ENCODE data around the gene LLGL2. TPM values are rescaled to one million over a fixed set of nuclear protein-coding genes. Genes with fewer than 3 reads are reported as not detected.

Gene LLGL2
- total and polyA plus RNA-seq, 8 donors, result 72.3 to 565 (median 174) TPM

GRCh38 chr17:75561927-75562603 is 36.6 kb downstream of the LLGL2 start:
- WGBS, 5 donors, result 56 to 70% (median 65%) methylated on average over 5 of the region's 5 CpGs
- intact Hi-C loops (cut with DNase I; ENCODE audit: low total_unique reads), result no loop called here
- TF ChIP-seq, protein P1, sequence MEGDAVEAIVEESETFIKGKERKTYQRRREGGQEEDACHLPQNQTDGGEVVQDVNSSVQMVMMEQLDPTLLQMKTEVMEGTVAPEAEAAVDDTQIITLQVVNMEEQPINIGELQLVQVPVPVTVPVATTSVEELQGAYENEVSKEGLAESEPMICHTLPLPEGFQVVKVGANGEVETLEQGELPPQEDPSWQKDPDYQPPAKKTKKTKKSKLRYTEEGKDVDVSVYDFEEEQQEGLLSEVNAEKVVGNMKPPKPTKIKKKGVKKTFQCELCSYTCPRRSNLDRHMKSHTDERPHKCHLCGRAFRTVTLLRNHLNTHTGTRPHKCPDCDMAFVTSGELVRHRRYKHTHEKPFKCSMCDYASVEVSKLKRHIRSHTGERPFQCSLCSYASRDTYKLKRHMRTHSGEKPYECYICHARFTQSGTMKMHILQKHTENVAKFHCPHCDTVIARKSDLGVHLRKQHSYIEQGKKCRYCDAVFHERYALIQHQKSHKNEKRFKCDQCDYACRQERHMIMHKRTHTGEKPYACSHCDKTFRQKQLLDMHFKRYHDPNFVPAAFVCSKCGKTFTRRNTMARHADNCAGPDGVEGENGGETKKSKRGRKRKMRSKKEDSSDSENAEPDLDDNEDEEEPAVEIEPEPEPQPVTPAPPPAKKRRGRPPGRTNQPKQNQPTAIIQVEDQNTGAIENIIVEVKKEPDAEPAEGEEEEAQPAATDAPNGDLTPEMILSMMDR (IDR thresholded peaks at IDR 0.05), result no peak
- TF ChIP-seq POLR2A (IDR thresholded peaks at IDR 0.05) (no peak), POLR2AphosphoS5 (IDR thresholded peaks at IDR 0.05) (no peak), EP300 (IDR thresholded peaks at IDR 0.05) (no peak)
- Histone ChIP-seq H3K36me3 (peaks cover 28 to 82% (median 58%) of the 10 kb centered on the region in 4 donors), H3K27me3 (no peaks in the 10 kb centered on the region), H3K4me3 (no peak overlapping the region), H3K27ac (no peak overlapping the region), H3K9me3 (no peaks in the 10 kb centered on the region), H3K4me1 (peaks cover 14 to 27% (median 21%) of the 10 kb centered on the region in 4 donors)
- peak in 1 of 2 donors; percentile 46 for DNase-seq

GRCh38 chr17:75563063-75563758 is 37.7 kb downstream of the LLGL2 start:
- 86 to 92% (median 90%) methylated on average over 27 to 28 of the region's 28 CpGs for WGBS, 5 donors
- peaks cover 32 to 87% (median 70%) of the 10 kb centered on the region in 4 donors for H3K36me3 ChIP-seq
- H3K27ac ChIP-seq, result no peak overlapping the region
- no peaks in the 10 kb centered on the region for H3K9me3 ChIP-seq
- H3K4me1 ChIP-seq, result peaks cover 3 to 16% (median 9%) of the 10 kb centered on the region in 4 donors
- DNase-seq, result no peak
- TF ChIP-seq, protein P1 (IDR thresholded peaks at IDR 0.05), result no peak
- TF ChIP-seq POLR2AphosphoS5 (IDR thresholded peaks at IDR 0.05) (no peak), POLR2A (IDR thresholded peaks at IDR 0.05) (no peak), EP300 (IDR thresholded peaks at IDR 0.05) (no peak)
- no peak overlapping the region for H3K4me3 ChIP-seq
- intact Hi-C loops (cut with DNase I; ENCODE audit: low total_unique reads), result no loop called here
- H3K27me3 ChIP-seq, result no peaks in the 10 kb centered on the region

DNA sequence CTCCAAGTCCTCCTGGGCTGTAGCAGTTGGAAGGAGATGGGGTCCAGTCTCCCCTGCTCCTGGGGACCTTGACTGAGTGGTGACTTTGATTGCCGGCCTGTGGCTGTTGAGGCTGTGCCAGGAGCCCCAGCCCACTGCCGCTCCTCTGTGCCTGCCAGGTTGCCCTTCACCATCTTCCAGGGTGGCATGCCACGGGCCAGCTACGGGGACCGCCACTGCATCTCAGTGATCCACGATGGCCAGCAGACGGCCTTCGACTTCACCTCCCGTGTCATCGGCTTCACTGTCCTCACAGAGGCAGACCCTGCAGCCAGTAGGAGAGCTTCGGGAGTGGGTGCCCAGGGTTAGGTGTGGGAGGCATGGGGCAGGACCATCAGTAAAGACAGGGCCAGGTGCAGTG is 38.7 kb downstream of the LLGL2 start:
- H3K27me3 ChIP-seq, result no peaks in the 10 kb centered on the region
- no peak overlapping the region for H3K4me3 ChIP-seq
- H3K36me3 ChIP-seq, result peaks cover 41 to 91% (median 79%) of the 10 kb centered on the region in 4 donors
- H3K4me1 ChIP-seq, result peaks cover 0 to 12% (median 4%) of the 10 kb centered on the region in 4 donors
- no peaks in the 10 kb centered on the region for H3K9me3 ChIP-seq
- 92 to 100% (median 93%) methylated on average over 4 to 11 of the region's 11 CpGs for WGBS, 5 donors
- intact Hi-C loops (cut with DNase I; ENCODE audit: low total_unique reads), result no loop called here
- no peak overlapping the region for H3K27ac ChIP-seq
- TF ChIP-seq, protein P1 (IDR thresholded peaks at IDR 0.05), result no peak
- TF ChIP-seq POLR2AphosphoS5 (IDR thresholded peaks at IDR 0.05) (no peak), POLR2A (IDR thresholded peaks at IDR 0.05) (no peak), EP300 (IDR thresholded peaks at IDR 0.05) (no peak)
- DNase-seq, result no peak

GRCh38 chr17:75565066-75565465 is 39.6 kb downstream of the LLGL2 start:
- WGBS, 5 donors, result 71 to 84% (median 79%) methylated on average over 7 of the region's 7 CpGs
- peaks cover 0 to 12% (median under 1%) of the 10 kb centered on the region in 4 donors for H3K4me1 ChIP-seq
- no peaks in the 10 kb centered on the region for H3K27me3 ChIP-seq
- H3K27ac ChIP-seq, result peak overlapping the region in 1 of 5 donors; percentile 7
- intact Hi-C loops (cut with DNase I; ENCODE audit: low total_unique reads), result no loop called here
- no peak overlapping the region for H3K4me3 ChIP-seq
- DNase-seq, result no peak
- no peak for TF ChIP-seq POLR2A (IDR thresholded peaks at IDR 0.05)
- TF ChIP-seq, protein P1 (IDR thresholded peaks at IDR 0.05), result no peak
- TF ChIP-seq EP300 (IDR thresholded peaks at IDR 0.05), result no peak
- no peak for TF ChIP-seq POLR2AphosphoS5 (IDR thresholded peaks at IDR 0.05)
- no peaks in the 10 kb centered on the region for H3K9me3 ChIP-seq
- peaks cover 46 to 89% (median 83%) of the 10 kb centered on the region in 4 donors for H3K36me3 ChIP-seq

Measured in stomach (tissue), 9 donors.